ENCODE results near the gene ZNF266. TPM values are rescaled to one million over a fixed set of nuclear protein-coding genes. Genes with fewer than 3 reads are reported as not detected.

Gene ZNF266
- total RNA-seq (2014; rRNA removed; shearing (Covaris generic)) = 13.0 and 16.1 TPM in 2 replicates

DNA sequence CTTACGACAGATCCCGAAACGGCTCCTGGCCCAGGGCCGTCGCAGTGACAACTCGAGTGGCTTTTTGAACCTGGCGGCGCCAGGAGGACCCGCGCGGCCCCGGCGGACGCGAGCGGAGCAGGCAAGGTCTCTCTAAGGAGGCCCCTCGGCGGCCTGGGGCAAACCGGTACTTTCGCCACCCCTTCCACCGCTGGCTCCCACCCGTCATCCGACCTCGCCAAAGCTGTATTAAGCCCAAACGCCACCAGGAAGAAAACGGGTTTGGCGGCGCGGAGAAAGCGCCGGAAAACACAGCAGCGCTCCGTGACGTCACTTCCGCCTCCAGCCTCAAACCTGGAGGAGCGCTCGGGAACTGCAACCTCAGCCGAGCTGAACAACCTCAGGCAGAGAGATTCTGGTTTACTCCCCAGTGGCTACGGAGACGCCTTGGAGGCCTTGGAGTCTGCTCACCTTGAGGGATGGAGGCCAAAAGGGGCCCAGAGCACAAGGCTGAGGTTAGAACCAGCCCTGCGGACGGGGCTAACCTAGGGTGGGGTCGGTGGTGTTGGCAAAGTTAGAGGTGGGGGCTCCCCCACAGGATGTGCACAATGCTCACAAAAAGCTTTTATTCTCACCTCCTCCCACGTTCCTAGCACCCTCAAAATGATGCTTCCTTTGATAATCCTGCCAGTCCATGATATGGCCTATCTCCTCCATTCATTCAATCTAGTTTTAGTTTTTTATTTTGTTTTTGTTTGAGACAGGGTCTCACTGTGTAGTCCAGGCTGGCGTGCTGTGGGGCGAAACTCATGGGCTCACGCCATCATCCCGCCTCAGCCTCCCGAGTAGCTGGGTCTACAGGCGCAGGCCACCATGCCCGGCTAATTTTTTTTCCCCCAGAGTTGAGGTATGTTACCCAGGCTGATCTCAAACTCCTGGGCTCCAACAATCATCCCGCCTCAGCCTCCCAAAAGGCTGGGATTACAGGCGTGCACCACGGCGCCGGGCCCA lies at the start of gene ZNF266:
TSS of gene ZNF266 (minus strand) at position 295 of the 990 bp plus-strand sequence. CDS start 15,484 bp downstream, outside the sequence.
- in situ Hi-C loops (cut with HindIII; ENCODE audit: low sequenced_read_pairs) = no loop called here
- peak; percentile 89 for DNase-seq (ENCODE audit: low spot score)

DNA sequence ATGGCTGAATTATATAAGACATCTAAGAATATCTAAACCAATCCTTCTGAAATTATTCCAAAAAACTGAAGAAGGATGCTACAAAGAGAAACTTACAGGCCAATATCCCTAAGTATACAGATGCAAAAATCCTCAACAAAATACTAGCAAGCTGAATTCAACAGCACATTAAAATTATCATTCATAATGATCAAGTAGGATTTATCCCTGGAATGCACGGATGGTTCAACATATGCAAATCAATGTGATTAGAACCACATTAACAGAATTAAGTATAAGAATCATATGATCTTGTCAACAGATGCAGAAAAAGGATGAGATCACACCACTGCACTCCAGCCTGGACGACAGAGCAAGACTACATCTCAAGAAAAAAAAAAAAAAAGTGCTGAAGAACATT lies 49.8 kb upstream of the ZNF266 start:
- DNase-seq (ENCODE audit: low spot score) = no peak
- in situ Hi-C loops (cut with HindIII; ENCODE audit: low sequenced_read_pairs) = no loop called here

DNA sequence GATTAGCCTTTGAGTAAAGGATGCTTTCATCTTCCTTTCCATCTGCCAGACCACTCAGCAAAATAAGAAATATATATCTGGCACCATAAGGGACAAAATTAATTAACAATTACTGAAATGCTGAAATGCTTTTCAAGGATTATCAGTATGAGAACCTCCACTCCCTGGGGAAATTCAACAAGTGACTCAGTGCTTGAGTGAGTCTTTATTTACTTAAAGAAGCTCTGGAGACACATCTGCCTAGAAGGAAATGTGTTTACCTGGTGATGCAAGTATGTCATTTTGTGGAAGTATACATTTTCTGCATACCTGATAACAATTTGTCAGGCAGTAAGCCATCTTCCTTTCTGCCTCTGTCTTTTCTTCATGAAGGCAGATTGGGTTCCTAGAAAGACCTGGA lies 39.6 kb upstream of the ZNF266 start:
- no peak for DNase-seq (ENCODE audit: low spot score)
- in situ Hi-C loops (cut with HindIII; ENCODE audit: low sequenced_read_pairs) = no loop called here

DNA sequence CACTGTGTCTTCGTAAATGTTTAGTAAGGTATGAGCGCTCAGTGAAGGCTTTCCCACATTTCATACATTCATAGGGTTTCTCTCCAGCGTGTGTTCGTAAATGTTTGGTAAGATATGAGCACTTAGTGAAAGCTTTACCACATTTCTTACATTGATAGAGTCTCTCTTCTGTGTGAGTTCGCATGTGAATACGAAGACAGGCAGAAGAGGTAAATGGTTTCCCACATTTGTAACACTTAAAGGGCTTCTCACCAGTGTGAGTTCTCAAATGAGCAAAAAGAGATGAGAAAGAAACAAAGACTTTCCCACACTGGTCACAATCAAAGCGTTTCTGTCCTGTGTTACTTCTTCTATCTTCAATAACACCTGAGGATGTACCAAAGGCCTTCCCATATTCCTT lies 31.8 kb upstream of the ZNF266 start:
- DNase-seq (ENCODE audit: low spot score) = no peak
- in situ Hi-C loops (cut with HindIII; ENCODE audit: low sequenced_read_pairs) = no loop called here

DNA sequence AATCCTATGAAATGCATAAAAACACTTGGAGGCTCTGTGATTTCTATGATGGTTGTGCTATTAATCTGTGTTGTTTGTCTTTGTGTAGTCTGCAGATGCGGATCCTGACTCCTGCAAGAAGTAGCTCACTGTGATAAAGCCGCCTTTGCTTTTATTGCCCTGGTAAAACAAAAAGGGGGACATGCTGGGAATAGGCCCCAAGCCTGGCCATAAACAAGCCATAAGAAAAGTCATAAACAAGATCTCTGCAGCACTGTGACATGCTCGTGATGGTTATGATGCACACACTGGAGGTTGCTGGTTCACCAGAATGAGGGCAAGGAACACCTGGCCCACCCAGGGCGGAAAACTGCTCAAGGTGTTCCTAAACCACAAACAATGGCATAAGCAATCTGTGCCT lies 26.6 kb upstream of the ZNF266 start:
- no peak for DNase-seq (ENCODE audit: low spot score)
- in situ Hi-C loops (cut with HindIII; ENCODE audit: low sequenced_read_pairs) = no loop called here

DNA sequence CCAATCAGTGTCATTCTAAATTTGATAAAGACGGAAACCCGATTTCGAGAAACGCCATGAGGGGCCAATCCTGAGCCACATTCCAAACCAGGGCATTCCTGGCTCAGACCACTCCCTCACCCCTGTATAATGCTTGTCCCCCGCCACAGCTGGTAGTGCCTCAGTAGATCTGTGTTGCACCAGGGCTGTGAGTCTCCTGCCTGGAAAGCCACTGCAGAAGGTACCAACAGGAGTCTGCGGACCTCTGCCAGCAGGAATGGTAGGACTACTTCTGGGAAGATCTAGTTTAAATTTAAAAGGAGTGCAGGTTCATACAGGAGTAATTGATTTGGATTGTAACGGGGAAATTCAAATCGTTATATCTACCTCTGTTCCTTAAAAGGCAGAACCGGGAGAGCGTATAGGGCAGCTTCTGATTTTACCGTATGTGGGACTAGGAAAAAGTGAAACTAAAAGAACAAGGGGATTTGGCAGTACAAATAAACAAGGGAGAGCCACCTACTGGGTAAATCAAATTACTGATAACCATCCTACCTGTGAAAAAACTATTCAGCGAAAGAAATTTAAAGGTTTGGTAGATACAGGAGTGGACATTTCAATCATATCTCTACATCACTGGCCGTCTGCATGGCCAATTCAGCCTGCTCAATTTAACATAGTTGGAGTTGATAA lies 20.8 kb upstream of the ZNF266 start:
- in situ Hi-C loops (cut with HindIII; ENCODE audit: low sequenced_read_pairs) = no loop called here

DNA sequence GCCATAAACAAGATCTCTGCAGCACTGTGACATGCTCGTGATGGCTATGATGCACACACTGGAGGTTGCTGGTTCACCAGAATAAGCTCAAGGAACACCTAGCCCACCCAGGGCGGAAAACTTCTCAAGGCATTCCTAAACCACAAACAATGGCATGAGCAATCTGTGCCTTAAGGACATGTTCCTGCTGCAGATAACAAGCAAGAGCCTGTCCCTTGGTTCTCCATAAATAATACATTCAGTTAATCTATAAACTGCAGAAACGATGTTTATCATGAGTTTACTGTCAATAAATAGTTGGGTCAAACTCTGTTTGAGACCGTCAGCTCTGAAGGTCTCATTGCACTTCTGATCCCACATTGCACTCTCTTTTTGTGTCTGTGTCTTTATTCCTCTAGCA lies 18.6 kb upstream of the ZNF266 start:
- in situ Hi-C loops (cut with HindIII; ENCODE audit: low sequenced_read_pairs) = no loop called here

More for the DNA sequence above, 20.8 kb upstream of the ZNF266 start:
- no peak for DNase-seq (ENCODE audit: low spot score)

DNA sequence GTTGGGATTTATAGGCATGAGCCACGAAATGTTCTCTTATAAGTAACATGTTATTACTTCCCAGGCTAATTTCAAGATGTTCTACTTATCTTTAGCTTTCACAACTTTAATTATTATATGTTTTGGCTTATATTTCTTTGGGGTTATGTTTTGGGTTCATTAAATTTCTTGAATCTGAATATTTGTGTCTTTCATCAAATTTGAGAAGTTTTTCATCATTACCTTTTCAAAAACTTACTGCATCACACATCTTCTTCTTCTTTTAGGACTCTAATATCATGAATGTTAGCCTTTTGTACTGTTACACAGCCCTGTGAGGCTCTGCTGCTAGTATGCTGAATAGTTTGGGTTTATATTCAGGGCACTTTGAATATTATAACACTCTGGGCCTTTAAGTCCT lies 9.7 kb upstream of the ZNF266 start:
- no peak for DNase-seq (ENCODE audit: low spot score)
- in situ Hi-C loops (cut with HindIII; ENCODE audit: low sequenced_read_pairs) = no loop called here

More for the DNA sequence above, 18.6 kb upstream of the ZNF266 start:
- DNase-seq (ENCODE audit: low spot score) = no peak

DNA sequence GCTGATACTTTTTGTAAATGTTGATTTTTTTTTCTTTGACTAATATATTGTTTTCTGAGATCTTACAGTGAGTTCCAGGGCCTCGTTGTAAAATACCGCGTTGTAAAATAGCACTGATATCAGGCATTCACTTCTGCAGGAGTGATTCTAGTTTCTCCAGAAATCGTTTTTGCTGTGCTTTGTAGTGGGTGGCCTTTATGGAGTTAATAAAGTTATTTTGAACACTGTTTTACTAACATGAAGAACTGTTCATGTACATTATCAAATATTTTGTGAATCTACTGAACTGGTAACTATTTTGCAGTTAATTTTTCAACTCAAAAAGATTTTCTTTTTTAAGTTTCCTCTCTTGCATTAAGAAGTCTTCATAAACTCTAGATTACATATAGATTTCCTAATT lies 985 bp upstream of the ZNF266 start:
- in situ Hi-C loops (cut with HindIII; ENCODE audit: low sequenced_read_pairs) = no loop called here

DNA sequence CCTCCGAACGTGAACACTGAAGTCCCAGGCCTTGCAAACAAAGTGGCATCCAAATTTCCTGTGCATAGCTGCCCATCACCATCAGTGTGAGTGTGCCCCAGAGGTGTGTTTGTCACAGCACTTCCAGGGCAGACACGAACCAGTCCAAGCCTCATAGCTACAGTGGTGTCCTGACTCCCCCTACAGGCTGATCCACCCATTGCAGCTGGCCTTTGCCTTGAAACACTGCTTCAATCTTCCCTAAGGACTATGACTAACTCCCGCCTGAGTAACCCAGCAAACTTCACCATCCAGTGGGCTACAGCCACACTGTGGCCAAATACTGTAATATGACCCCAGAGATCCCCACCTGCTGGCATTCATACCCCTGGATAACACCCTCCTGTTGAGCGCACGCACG lies 3.9 kb downstream of the ZNF266 start:
- in situ Hi-C loops (cut with HindIII; ENCODE audit: low sequenced_read_pairs) = no loop called here

More for the DNA sequence above, 985 bp upstream of the ZNF266 start:
- no peak for DNase-seq (ENCODE audit: low spot score)

DNA sequence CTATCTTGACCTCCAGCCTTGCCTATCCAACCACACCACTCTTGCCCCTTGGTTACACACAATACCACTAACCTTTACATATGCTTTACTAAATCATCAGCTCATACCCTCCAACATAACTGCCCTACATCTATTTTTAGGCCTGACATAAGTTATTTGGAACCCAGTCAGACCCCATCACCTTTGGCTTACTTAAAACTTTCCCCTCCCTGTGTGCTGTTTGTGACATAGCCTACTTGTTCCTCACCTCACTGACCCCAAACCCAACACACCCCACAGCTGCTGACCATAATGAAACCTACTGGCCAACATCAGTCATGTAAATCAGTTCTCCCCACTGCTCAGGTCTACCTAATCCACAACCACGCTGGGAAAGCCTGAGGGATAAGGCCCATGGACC lies 4.9 kb downstream of the ZNF266 start:
- in situ Hi-C loops (cut with HindIII; ENCODE audit: low sequenced_read_pairs) = no loop called here

More for the DNA sequence above, 3.9 kb downstream of the ZNF266 start:
- DNase-seq (ENCODE audit: low spot score) = no peak

DNA sequence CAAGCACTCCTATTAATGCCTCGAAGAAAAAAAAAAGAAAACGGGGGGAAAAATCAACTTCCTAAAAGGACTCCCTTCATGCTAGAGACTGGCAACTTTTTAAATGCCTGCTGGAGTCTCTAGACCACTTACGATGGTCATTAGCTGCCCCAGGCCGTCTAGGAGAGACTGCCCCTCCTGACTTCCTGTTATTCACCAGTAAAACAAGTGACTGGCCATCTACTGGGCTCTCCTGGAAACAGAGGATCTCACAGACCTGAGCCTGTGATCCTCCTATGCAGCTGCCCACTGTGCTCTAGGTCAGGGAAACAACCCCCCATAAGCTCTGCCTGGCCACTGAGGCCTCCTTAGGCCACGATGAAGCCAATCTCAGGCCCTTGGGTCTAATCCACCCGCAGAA lies 7.4 kb downstream of the ZNF266 start:
- no peak for DNase-seq (ENCODE audit: low spot score)
- in situ Hi-C loops (cut with HindIII; ENCODE audit: low sequenced_read_pairs) = no loop called here

More for the DNA sequence above, 4.9 kb downstream of the ZNF266 start:
- no peak for DNase-seq (ENCODE audit: low spot score)

DNA sequence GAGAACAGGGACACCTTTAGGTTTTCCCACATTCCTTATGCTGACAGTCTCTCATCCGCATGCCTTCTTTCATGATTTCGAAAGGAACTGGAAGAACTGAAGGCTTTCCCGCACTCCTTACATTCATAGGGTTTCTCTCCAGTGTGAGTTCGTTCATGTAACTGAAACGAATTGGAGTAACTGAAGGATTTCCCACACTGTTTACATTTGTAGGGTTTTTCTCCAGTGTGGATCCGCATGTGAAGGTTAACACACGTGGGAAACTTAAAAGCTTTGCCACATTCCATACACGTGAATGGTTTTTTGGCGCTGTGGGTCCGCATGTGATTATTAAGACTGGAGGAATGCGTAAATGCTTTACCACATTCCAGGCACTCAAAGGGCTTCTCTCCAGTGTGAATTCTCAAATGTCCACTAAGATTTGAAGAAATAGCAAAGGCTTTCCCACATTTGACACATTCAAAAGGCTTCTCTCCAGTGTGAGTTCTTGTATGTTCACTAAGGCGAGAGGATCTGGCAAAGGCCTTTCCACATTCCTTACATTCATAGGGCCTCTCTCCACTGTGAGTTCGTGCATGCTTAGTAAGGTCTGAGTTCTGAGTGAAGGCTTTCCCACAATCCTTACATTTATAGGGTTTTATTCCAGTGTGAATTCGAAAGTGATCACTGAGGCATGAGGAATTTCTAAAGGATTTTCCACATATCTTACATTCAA lies 22.0 kb downstream of the ZNF266 start:
- in situ Hi-C loops (cut with HindIII; ENCODE audit: low sequenced_read_pairs) = no loop called here
- DNase-seq (ENCODE audit: low spot score) = no peak

DNA sequence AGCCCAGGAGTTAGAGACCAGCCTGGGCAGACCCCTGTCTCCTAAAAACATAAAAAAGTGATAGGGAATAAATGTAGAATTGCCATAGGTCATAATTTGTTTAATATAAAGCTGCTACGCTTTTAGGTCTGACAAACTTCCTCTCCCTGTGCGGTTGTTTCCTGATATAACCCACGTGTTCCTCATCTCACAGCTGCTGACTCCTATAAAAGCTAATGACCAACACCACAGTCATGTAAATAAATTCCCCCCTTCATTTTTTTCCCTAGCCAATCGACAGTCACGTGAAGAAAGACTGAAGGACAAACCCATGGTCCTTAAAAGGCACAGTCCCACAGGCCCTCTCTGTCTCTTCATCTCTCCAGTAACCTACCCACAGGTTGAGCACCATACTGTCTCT lies 27.5 kb downstream of the ZNF266 start:
- in situ Hi-C loops (cut with HindIII; ENCODE audit: low sequenced_read_pairs) = no loop called here
- no peak for DNase-seq (ENCODE audit: low spot score)

DNA sequence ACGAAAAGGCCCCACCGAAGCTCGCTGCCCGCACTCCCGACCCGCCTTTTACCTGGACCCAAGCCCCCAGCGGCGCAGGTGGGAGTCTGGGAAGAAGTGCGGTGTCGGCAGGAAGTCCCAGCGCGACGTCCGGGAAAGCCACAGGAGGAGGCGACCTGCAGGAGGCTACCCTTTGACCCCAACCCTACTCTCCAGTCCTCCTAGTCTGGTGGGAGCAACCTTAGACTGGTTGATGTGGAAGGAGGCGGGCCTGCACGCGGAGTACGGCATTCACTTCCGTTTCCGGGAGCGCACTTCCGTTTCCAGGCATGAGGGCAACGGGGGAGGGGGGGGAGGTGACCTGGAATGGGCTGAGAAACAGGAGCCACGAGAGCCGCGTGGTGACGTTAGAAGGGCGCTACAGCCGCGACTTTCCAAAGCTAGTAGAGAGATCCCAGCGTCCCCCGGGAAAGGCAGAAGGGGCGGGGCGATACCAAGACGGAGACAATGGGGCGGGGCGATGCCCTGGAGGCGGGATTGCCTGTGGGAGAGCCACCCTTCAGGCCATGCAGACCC lies 28.5 kb downstream of the ZNF266 start:
- in situ Hi-C loops (cut with HindIII; ENCODE audit: low sequenced_read_pairs) = no loop called here
- peak; percentile 61 for DNase-seq (ENCODE audit: low spot score)

DNA sequence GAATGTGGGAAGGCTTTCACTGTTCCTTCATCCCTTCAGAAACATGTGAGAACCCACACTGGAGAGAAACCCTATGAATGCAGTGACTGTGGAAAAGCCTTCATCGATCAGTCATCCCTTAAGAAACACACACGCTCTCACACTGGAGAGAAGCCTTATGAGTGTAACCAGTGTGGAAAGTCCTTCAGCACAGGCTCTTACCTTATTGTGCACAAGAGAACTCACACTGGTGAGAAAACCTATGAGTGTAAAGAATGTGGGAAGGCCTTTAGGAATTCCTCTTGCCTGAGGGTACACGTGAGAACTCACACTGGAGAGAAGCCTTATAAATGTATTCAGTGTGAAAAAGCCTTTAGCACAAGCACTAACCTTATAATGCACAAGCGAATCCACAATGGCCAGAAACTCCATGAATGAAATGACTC lies 54.0 kb downstream of the ZNF266 start:
- in situ Hi-C loops (cut with HindIII; ENCODE audit: low sequenced_read_pairs) = no loop called here
- DNase-seq (ENCODE audit: low spot score) = no peak

DNA sequence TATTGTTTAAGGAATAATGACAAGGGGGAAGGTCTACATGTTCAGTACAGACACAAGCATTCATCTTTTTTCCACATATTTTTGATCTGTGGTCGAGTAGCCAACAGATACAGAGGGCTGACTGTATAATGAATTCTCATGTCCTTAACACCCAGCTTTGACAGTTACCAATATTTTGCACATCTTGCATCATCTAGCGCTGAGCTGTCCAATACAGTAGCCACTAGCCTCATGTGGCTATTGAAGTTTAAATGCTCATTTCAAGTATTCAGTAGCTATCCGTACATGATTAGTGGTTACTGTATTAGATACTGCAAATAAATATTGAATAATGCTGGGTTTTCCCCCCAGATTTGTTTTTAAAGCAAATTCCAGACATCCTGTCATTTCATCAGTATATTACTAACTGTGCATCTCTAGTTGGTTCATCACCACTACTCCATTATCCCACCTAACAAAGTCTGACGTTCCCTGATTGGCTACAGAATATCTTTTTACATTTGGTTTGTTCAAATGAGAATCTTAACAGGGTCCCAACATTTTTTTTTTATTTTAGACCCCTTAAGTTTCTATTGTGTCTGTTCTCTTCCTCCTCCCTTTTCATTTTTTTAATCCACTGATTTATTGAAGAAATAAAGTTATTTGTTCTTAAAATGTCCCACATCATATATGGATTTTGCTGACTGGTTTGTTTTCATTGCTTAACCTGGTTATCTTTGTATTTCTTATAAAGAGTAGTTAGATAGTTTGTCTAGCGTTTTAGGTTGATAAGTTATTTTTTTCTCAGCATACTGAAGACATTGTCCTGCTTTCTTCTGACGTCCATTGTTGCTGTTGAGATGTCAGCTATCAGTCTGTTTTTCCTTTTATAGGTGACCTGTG lies 64.4 kb downstream of the ZNF266 start:
- no peak for DNase-seq (ENCODE audit: low spot score)
- in situ Hi-C loops (cut with HindIII; ENCODE audit: low sequenced_read_pairs) = no loop called here

DNA sequence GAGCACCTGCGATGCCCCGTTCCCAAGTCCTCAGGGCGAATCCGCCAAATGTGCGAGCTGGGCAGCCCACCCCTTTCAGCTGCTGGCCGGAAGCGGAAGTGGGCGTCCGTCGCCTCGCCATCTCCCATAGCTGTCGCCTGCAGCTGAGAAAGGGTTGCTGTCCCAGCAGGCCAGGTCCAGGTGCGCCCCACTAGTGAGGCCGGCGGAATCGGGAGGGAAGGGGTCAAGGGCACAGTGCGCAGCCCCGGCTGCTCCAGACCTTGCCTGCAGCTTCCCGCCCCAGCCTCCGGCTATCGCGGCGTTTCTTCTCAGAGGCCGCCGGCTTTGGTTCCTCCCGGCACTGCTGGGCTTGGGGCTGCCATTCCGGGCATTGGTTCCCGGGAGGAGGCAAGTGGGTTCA lies 72.5 kb downstream of the ZNF266 start, which contains the start of gene ZNF177:
TSS of gene ZNF177 (plus strand) at position 109 of the 400 bp plus-strand sequence. CDS start 15,299 bp downstream, outside the sequence.
- in situ Hi-C loops (cut with HindIII; ENCODE audit: low sequenced_read_pairs) = no loop called here
- DNase-seq (ENCODE audit: low spot score) = no peak
